OCI-LY7 (cell line): ENCODE measurements around the gene TPGS1. TPM values are rescaled to one million over a fixed set of nuclear protein-coding genes. Genes with fewer than 3 reads are reported as not detected.

Source experiments
- BruUV-seq: library from RNA; stranded (reverse); fragments of 400-500 nt; replicated peaks from 2 replicates; lab custom pipeline; 2021; lab: Mats Ljungman, UMichigan
- CTCF ChIA-PET: fragments of 300-600 bp; sonication (Branson Sonifier 250); formaldehyde crosslinking; loops from one replicate; lab custom pipeline; 2022; ENCODE audit warnings: antibody characterized with exemption; ENCODE audit not compliant: unreplicated experiment; lab: Charles Lee
- POLR2A ChIA-PET: fragments of 300-600 bp; sonication (Branson Sonifier 250); formaldehyde crosslinking; loops from one replicate; lab custom pipeline; 2022; ENCODE audit warnings: antibody characterized with exemption; lab: Charles Lee
- DNase-seq: peaks from one replicate; pipeline ENCODE4 v3.0.0-alpha.2; 2015; ENCODE audit warnings: low spot score
- H2AFZ ChIP-seq: fragments of 200-600 bp; sonication (generic), shearing (Covaris generic); 2 replicates; pipeline ENCODE4 v1.6.1; 2014; ENCODE audit warnings: mild to moderate bottlenecking, antibody characterized with exemption, low read length, moderate library complexity
- H3K27ac ChIP-seq: fragments of 200-600 bp; sonication (generic); 2 replicates; pipeline ENCODE4 v1.5.1; 2014; ENCODE audit warnings: mixed run types, low read depth, mild to moderate bottlenecking, moderate library complexity, low read length, inconsistent platforms; ENCODE audit not compliant: poor library complexity, severe bottlenecking
- H3K36me3 ChIP-seq: fragments of 200-600 bp; sonication (generic); 2 replicates; pipeline ENCODE4 v1.6.1; 2014; ENCODE audit warnings: mild to moderate bottlenecking, antibody characterized with exemption, low read length, moderate library complexity, mixed read lengths; ENCODE audit not compliant: insufficient read depth
- H3K4me1 ChIP-seq: fragments of 200-600 bp; sonication (generic); 2 replicates; pipeline ENCODE4 v1.5.1; 2014; ENCODE audit warnings: mild to moderate bottlenecking, low read length; ENCODE audit not compliant: insufficient read depth, poor library complexity, severe bottlenecking
- H3K4me2 ChIP-seq: fragments of 200-600 bp; sonication (generic); 2 replicates; pipeline ENCODE4 v1.6.1; 2014; ENCODE audit warnings: mild to moderate bottlenecking, low read length
- H3K4me3 ChIP-seq: fragments of 200-600 bp; sonication (generic); 2 replicates; pipeline ENCODE4 v1.5.1; 2014; ENCODE audit warnings: mild to moderate bottlenecking, low read depth, low read length; ENCODE audit not compliant: poor library complexity, severe bottlenecking
- H3K79me2 ChIP-seq: fragments of 200-600 bp; sonication (generic); 2 replicates; pipeline ENCODE4 v1.6.1; 2016; ENCODE audit warnings: low read depth, mild to moderate bottlenecking, low read length, moderate library complexity, mixed read lengths; ENCODE audit not compliant: insufficient read depth
- H3K9me2 ChIP-seq: fragments of 200-600 bp; sonication (generic); 2 replicates; pipeline ENCODE4 v1.6.1; 2016; ENCODE audit warnings: mild to moderate bottlenecking, low read length, mixed read lengths; ENCODE audit not compliant: insufficient read depth
- H3K9me3 ChIP-seq: fragments of 200-600 bp; sonication (generic); 2 replicates; pipeline ENCODE4 v1.6.1; 2014; ENCODE audit warnings: mild to moderate bottlenecking, mixed run types, low read length, mixed read lengths
- H4K20me1 ChIP-seq: fragments of 200-600 bp; sonication (generic); 2 replicates; pipeline ENCODE4 v1.6.1; 2014; ENCODE audit warnings: mild to moderate bottlenecking, antibody characterized with exemption, low read length, moderate library complexity, mixed read lengths; ENCODE audit not compliant: insufficient read depth
- CTCF ChIP-seq: fragments of 200-600 bp; sonication (generic); conservative IDR thresholded peaks from 2 replicates; pipeline ENCODE4 v1.5.1; 2014; ENCODE audit warnings: mild to moderate bottlenecking, antibody characterized with exemption, low read length, moderate library complexity, mixed read lengths
- EZH2phosphoT487 ChIP-seq: fragments of 200-600 bp; sonication (generic); IDR thresholded peaks from 2 replicates; pipeline ENCODE4 v1.6.1; 2018; ENCODE audit warnings: low read depth, borderline replicate concordance, mild to moderate bottlenecking, mixed run types, antibody characterized with exemption, low read length, moderate library complexity, mixed read lengths
- intact Hi-C: fragments of 100-400 bp; cut with micrococcal nuclease; formaldehyde crosslinking; loops from one replicate; pipeline ENCODE4 v1.10.0; 2022; ENCODE audit not compliant: unreplicated experiment
- total RNA-seq, 2 experiments: library from RNA; depleted of rRNA in 1 of 2; stranded (reverse); fragments of >200 nt in 1 of 2; shearing (Covaris generic) in 1 of 2; gene quantifications; 2 replicates each; pipeline ENCODE4 v1.2.3, GENCODE V29; 2014 to 2022

The TPGS1 gene
- total RNA-seq, 2 experiments from 2014 or later, result 24.4 to 25.6 TPM

- POLR2A ChIA-PET, result no interaction called here
- Histone ChIP-seq H3K27ac (no peak overlapping the region), H3K9me2 (no peaks in the 10 kb centered on the region), H3K79me2 (no peaks in the 10 kb centered on the region), H3K9me3 (no peaks in the 10 kb centered on the region), H3K36me3 (peaks cover 16% of the 10 kb centered on the region), H3K4me3 (no peak overlapping the region), H4K20me1 (no peaks in the 10 kb centered on the region), H3K4me1 (no peaks in the 10 kb centered on the region), H2AFZ (no peak overlapping the region), H3K4me2 (no peak overlapping the region)
- no peak for DNase-seq
- TF ChIP-seq CTCF, result no peak
- CTCF ChIA-PET, result no interaction called here
- BruUV-seq, result no TSS peak
- intact Hi-C loops, result no loop called here
Observed at GRCh38 chr19:539429-540030, 32.2 kb downstream of the TPGS1 start.

DNA sequence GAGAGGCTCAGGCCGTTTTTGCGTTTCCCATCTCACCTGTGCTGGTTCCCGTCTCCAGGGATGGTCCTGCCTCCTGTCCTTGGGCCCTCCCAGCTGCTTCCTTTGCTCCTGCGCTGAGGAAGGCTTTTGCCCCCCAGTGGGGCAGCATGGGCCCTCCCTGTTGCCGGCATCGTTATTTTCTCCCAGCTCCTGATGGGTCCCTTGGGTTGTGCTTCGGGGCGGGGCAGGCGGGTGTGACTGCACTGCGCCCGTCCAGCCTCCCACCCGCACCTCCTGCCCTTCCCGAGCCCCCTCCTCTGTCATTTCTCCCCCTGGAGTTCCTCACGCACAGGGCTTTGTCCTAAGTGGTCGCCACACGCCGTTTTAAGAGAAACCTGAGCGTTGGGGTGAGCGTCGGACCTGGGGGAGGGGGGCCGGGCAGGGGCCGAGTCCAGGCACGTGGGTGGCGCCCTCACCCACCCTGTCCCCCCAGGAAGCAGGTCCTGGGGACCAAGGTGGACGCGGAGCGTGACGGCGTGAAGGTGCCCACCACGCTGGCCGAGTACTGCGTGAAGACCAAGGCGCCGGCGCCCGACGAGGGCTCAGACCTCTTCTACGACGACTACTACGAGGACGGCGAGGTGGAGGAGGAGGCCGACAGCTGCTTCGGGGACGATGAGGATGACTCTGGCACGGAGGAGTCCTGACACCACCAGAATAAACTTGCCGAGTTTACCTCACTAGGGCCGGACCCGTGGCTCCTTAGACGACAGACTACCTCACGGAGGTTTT, 33.8 kb downstream of the TPGS1 start:
- H3K79me2 ChIP-seq, result no peaks in the 10 kb centered on the region
- H4K20me1 ChIP-seq, result no peaks in the 10 kb centered on the region
- H3K4me3 ChIP-seq, result no peak overlapping the region
- H3K4me2 ChIP-seq, result no peak overlapping the region
- H3K36me3 ChIP-seq, result peaks cover 16% of the 10 kb centered on the region
- no peaks in the 10 kb centered on the region for H3K9me3 ChIP-seq
- TF ChIP-seq EZH2phosphoT487 (no peak), CTCF (no peak)
- ChIA-PET CTCF (no interaction called here), POLR2A (no interaction called here)
- no peak overlapping the region for H2AFZ ChIP-seq
- BruUV-seq, result no TSS peak
- no peaks in the 10 kb centered on the region for H3K9me2 ChIP-seq
- no peak for DNase-seq
- H3K27ac ChIP-seq, result no peak overlapping the region
- no peaks in the 10 kb centered on the region for H3K4me1 ChIP-seq
- intact Hi-C loops, result no loop called here

DNA sequence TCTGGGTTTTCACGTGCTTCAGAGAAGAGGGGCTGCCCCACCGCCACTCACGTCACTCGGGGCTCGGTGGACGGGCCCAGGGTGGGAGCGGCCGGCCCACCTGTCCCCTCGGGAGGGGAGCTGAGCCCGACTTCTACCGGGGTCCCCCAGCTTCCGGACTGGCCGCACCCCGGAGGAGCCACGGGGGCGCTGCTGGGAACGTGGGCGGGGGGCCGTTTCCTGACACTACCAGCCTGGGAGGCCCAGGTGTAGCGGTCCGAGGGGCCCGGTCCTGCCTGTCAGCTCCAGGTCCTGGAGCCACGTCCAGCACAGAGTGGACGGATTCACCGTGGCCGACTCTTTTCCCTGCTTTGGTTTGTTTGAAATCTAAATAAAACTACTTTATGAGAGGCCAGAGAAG, 34.4 kb downstream of the TPGS1 start:
- no peaks in the 10 kb centered on the region for H3K79me2 ChIP-seq
- no peaks in the 10 kb centered on the region for H3K9me2 ChIP-seq
- H3K36me3 ChIP-seq, result peaks cover 9% of the 10 kb centered on the region
- CTCF ChIA-PET, result no interaction called here
- H3K27ac ChIP-seq, result no peak overlapping the region
- TF ChIP-seq EZH2phosphoT487 (no peak), CTCF (no peak)
- H3K9me3 ChIP-seq, result no peaks in the 10 kb centered on the region
- intact Hi-C loops, result no loop called here
- no peak for DNase-seq
- H3K4me3 ChIP-seq, result no peak overlapping the region
- no peak overlapping the region for H3K4me2 ChIP-seq
- H2AFZ ChIP-seq, result no peak overlapping the region
- no TSS peak for BruUV-seq
- no peaks in the 10 kb centered on the region for H3K4me1 ChIP-seq
- POLR2A ChIA-PET, result no interaction called here
- H4K20me1 ChIP-seq, result no peaks in the 10 kb centered on the region
